Trophoblast cell (in vitro differentiated cells and primary cell): ENCODE measurements around the gene NT5C1B.

ENCODE experiments used
- DNase-seq, 2 donors: peaks; one replicate each; pipeline ENCODE4 v3.0.0-alpha.2; 2016
- H2AFZ ChIP-seq: 2 replicates; pipeline ENCODE4 v1.6.1; 2013; ENCODE audit warnings: low read length, moderate library complexity, mild to moderate bottlenecking; ENCODE audit not compliant: insufficient read depth, poor library complexity
- H2AK5ac ChIP-seq: 2 replicates; pipeline ENCODE4 v1.6.1; 2013; ENCODE audit warnings: mild to moderate bottlenecking, low read length
- H2BK120ac ChIP-seq: 2 replicates; pipeline ENCODE4 v1.6.1; 2013; ENCODE audit warnings: low read length, mild to moderate bottlenecking, moderate library complexity; ENCODE audit not compliant: insufficient read depth, poor library complexity
- H2BK12ac ChIP-seq: 2 replicates; pipeline ENCODE4 v1.6.1; 2013; ENCODE audit warnings: mild to moderate bottlenecking, low read length, moderate library complexity
- H2BK5ac ChIP-seq: 2 replicates; pipeline ENCODE4 v1.6.1; 2013; ENCODE audit warnings: low read length, low read depth, moderate library complexity, mild to moderate bottlenecking; ENCODE audit not compliant: poor library complexity
- H3K14ac ChIP-seq: 2 replicates; pipeline ENCODE4 v1.6.1; 2013; ENCODE audit warnings: mild to moderate bottlenecking, low read length
- H3K18ac ChIP-seq: 2 replicates; pipeline ENCODE4 v1.6.1; 2013; ENCODE audit warnings: mild to moderate bottlenecking, low read length
- H3K23ac ChIP-seq: 2 replicates; pipeline ENCODE4 v1.6.1; 2013; ENCODE audit warnings: low read length
- H3K27ac ChIP-seq: 2 replicates; pipeline ENCODE4 v1.5.1; 2013; ENCODE audit warnings: low read depth, mild to moderate bottlenecking, inconsistent platforms, low read length, moderate library complexity
- H3K27me3 ChIP-seq: 2 replicates; pipeline ENCODE4 v1.6.1; 2013; ENCODE audit warnings: inconsistent platforms, mild to moderate bottlenecking, low read length, moderate library complexity; ENCODE audit not compliant: insufficient read depth
- H3K36me3 ChIP-seq, 2 experiments: 1 replicate in 1 of 2; 2 replicates in 1 of 2; pipeline ENCODE4 v1.6.1; 2013; ENCODE audit warnings: low read length in 2 of 2, mild to moderate bottlenecking in 2 of 2, moderate library complexity in 1 of 2; ENCODE audit not compliant: insufficient read depth in 2 of 2, control insufficient read depth in 1 of 2
- H3K4ac ChIP-seq: 2 replicates; pipeline ENCODE4 v1.6.1; 2013; ENCODE audit warnings: low read depth, mild to moderate bottlenecking, low read length, moderate library complexity
- H3K4me1 ChIP-seq, 2 experiments: 1 replicate in 1 of 2; 2 replicates in 1 of 2; pipeline ENCODE4 v1.6.1; 2013; ENCODE audit warnings: low read length in 2 of 2, mild to moderate bottlenecking in 2 of 2, moderate library complexity in 1 of 2; ENCODE audit not compliant: insufficient read depth in 2 of 2, control insufficient read depth in 1 of 2
- H3K4me2 ChIP-seq: 2 replicates; pipeline ENCODE4 v1.6.1; 2013; ENCODE audit warnings: inconsistent platforms, mild to moderate bottlenecking, low read length, moderate library complexity
- H3K4me3 ChIP-seq: 2 replicates; pipeline ENCODE4 v1.5.1; 2013; ENCODE audit warnings: mild to moderate bottlenecking, low read depth, low read length, inconsistent platforms
- H3K79me1 ChIP-seq: one replicate; pipeline ENCODE4 v1.6.1; 2013; ENCODE audit warnings: low read length
- H3K79me2 ChIP-seq: 2 replicates; pipeline ENCODE4 v1.6.1; 2013; ENCODE audit warnings: low read length, mild to moderate bottlenecking; ENCODE audit not compliant: control insufficient read depth, insufficient read depth, poor library complexity
- H3K9ac ChIP-seq: 2 replicates; pipeline ENCODE4 v1.6.1; 2013; ENCODE audit warnings: mild to moderate bottlenecking, low read length
- H3K9me3 ChIP-seq: 2 replicates; pipeline ENCODE4 v1.6.1; 2013; ENCODE audit warnings: low read depth, mild to moderate bottlenecking, control low read depth, inconsistent platforms, low read length; ENCODE audit not compliant: insufficient read depth
- H4K12ac ChIP-seq: 2 replicates; pipeline ENCODE4 v1.6.1; 2013; ENCODE audit warnings: low read depth, mild to moderate bottlenecking, low read length, moderate library complexity
- H4K8ac ChIP-seq: 2 replicates; pipeline ENCODE4 v1.6.1; 2013; ENCODE audit warnings: low read depth, mild to moderate bottlenecking, low read length, moderate library complexity
- H4K91ac ChIP-seq: one replicate; pipeline ENCODE4 v1.6.1; 2013; ENCODE audit warnings: low read depth, mild to moderate bottlenecking, low read length, moderate library complexity
- WGBS: extraction: QIAGEN DNeasy Blood & Tissue Kit; methylation state at CpG from one replicate; pipeline ENCODE4 v1.1.7; 2013; ENCODE audit warnings: missing lambda C conversion rate; ENCODE audit not compliant: insufficient read length, insufficient coverage; ENCODE audit errors: extremely low coverage; 5-methylcytosine and 5-hydroxymethylcytosine counted together

NT5C1B gene

DNA sequence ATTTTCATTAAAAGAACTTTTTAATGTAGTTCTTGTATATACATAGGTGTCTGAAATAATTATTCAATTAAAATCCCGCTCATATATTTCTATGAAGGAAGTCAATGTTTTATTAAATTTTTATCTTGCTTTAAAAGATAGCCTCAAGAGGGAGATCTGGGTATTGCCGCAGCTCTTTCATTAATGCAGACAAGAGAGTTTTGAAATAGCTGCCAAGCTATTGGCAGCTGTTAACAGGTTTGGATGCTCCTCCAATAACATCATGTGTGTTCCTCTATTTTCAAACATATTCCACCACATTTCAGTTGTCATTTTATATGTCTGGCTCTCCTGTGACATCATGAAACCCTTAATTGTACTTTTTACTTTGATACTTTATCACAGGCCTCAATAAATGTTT lies 12.9 kb upstream of the NT5C1B start:
- Histone ChIP-seq H2BK5ac (no peak overlapping the region), H3K4me2 (no peak overlapping the region), H3K79me2 (no peaks in the 10 kb centered on the region), H3K14ac (no peak overlapping the region), H2BK12ac (no peak overlapping the region), H3K4me1 (no peaks in the 10 kb centered on the region), H3K79me1 (no peaks in the 10 kb centered on the region), H4K8ac (no peak overlapping the region), H3K27me3 (no peaks in the 10 kb centered on the region), H4K91ac (no peak overlapping the region), H3K4me3 (no peak overlapping the region), H3K27ac (no peak overlapping the region), H3K4ac (no peak overlapping the region), H4K12ac (no peak overlapping the region), H2AFZ (no peak overlapping the region), H3K9me3 (no peaks in the 10 kb centered on the region), H3K36me3 (no peaks in the 10 kb centered on the region), H3K18ac (no peak overlapping the region), H3K9ac (no peak overlapping the region), H2BK120ac (no peak overlapping the region), H3K23ac (no peak overlapping the region), H2AK5ac (no peak overlapping the region)
- DNase-seq = no peak
- no CpG with 5 or more reads among the region's 2 CpGs for WGBS

DNA sequence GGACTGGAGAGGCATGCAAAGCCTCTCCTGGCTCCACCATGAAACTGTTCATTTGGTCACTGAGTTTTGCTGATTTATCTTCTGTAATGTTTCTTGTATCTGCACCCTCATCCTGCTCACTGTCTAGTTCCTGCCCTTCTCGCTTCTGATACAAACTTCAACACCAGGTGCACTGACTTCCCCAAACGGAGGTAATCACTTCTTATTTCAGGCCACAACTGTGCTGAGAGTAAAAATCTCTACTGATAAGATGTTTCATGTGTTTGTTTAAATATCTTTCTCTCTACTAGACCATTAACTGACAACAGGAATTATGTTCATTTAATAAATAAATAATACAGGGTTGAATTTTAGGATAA lies 10.9 kb upstream of the NT5C1B start:
- no peak for DNase-seq
- Histone ChIP-seq H2AK5ac (no peak overlapping the region), H3K36me3 (no peaks in the 10 kb centered on the region), H3K4ac (no peak overlapping the region), H3K4me3 (no peak overlapping the region), H3K27ac (no peak overlapping the region), H4K8ac (no peak overlapping the region), H3K9me3 (no peaks in the 10 kb centered on the region), H3K23ac (no peak overlapping the region), H4K12ac (no peak overlapping the region), H2AFZ (no peak overlapping the region), H3K18ac (no peak overlapping the region), H3K9ac (no peak overlapping the region), H2BK12ac (no peak overlapping the region), H3K27me3 (no peaks in the 10 kb centered on the region), H3K79me1 (no peaks in the 10 kb centered on the region), H2BK120ac (no peak overlapping the region), H3K4me2 (no peak overlapping the region), H3K4me1 (no peaks in the 10 kb centered on the region), H4K91ac (no peak overlapping the region), H3K14ac (no peak overlapping the region), H3K79me2 (no peaks in the 10 kb centered on the region), H2BK5ac (no peak overlapping the region)
- no CpG with 5 or more reads among the region's 2 CpGs for WGBS

DNA sequence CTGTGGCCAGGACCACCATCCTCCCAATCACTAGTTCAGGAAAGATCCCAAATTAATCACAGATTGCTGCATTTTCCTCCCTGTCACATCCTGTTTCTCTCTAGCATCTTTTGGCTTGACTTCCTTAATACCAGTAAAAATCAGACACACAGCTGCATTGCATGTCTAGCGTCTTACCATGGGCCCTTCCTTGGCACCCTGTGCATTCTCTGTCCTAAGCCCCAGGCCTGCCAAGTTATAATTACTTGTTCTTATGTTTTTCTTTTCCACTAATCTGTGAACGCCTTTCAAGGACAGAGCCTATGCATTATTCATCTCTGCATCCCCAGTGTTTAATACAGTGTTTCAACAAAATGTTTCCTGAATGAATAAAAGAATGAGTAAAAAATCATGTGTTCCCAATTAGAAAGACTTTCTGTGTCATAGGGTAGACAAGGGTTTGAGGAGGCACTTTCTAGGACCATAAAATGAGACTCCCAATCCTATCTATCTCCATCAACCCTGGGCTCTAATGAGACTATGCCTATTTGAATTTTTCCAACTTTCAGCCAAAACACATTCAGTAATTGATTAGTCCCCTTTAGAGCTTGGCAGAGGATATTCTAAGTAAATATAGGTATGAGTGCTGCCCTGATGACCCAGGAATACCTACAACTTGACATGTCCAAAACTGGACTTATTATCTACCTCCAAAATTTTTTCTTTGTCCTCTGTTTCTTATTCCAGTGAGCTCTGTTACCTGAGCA lies 10.3 kb upstream of the NT5C1B start:
- no peak overlapping the region for H4K12ac ChIP-seq
- H3K4me2 ChIP-seq = no peak overlapping the region
- H2BK120ac ChIP-seq = no peak overlapping the region
- DNase-seq = no peak
- no peak overlapping the region for H3K4ac ChIP-seq
- no peak overlapping the region for H3K23ac ChIP-seq
- no peak overlapping the region for H2AK5ac ChIP-seq
- no peak overlapping the region for H4K8ac ChIP-seq
- no peaks in the 10 kb centered on the region for H3K79me2 ChIP-seq
- H3K27me3 ChIP-seq = no peaks in the 10 kb centered on the region
- no peak overlapping the region for H3K18ac ChIP-seq
- no CpG with 5 or more reads among the region's 2 CpGs for WGBS
- H3K4me3 ChIP-seq = no peak overlapping the region
- no peak overlapping the region for H4K91ac ChIP-seq
- H2BK5ac ChIP-seq = no peak overlapping the region
- H2BK12ac ChIP-seq = no peak overlapping the region
- H3K14ac ChIP-seq = no peak overlapping the region
- no peak overlapping the region for H3K27ac ChIP-seq
- no peaks in the 10 kb centered on the region for H3K79me1 ChIP-seq
- no peaks in the 10 kb centered on the region for H3K9me3 ChIP-seq
- no peaks in the 10 kb centered on the region for H3K36me3 ChIP-seq
- no peak overlapping the region for H2AFZ ChIP-seq
- H3K9ac ChIP-seq = no peak overlapping the region
- no peaks in the 10 kb centered on the region for H3K4me1 ChIP-seq

DNA sequence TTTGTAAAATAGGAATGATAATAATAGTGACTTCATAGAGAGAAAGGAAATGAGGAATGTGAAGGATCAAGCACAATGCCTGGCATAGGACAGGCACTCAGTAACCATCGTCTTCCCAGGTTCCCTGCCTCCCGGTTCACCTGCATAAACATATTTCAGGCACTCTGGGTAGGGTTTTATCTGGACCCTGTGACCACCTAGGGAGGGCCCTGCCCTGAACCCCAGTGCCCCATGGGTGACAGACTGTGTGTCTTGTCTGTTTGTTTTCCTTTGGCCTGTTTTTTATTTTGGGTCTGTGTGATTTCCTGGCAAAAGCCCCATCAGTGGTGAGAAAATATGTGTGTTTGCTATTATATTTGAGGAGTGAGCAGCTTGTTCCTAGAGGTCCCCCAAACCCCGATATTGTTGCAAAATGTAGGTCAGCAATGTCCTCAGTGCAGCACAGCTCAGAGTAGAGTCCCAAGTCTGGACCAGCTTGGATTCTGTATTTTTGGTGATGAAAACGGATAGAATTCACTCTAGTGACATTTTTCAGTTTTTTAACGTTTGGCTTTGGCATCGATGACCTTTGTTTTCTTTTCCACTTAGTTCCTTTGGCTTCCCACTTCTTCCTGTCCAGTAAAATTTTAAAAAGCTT lies 9.6 kb upstream of the NT5C1B start:
- no peak overlapping the region for H3K4me2 ChIP-seq
- H2AFZ ChIP-seq = no peak overlapping the region
- H4K8ac ChIP-seq = no peak overlapping the region
- no peaks in the 10 kb centered on the region for H3K9me3 ChIP-seq
- H2BK120ac ChIP-seq = no peak overlapping the region
- no peak overlapping the region for H2BK12ac ChIP-seq
- H3K4ac ChIP-seq = no peak overlapping the region
- H3K9ac ChIP-seq = no peak overlapping the region
- H3K36me3 ChIP-seq = no peaks in the 10 kb centered on the region
- no peak for DNase-seq
- H4K12ac ChIP-seq = no peak overlapping the region
- no peak overlapping the region for H2BK5ac ChIP-seq
- H3K79me2 ChIP-seq = no peaks in the 10 kb centered on the region
- no peaks in the 10 kb centered on the region for H3K4me1 ChIP-seq
- no peak overlapping the region for H3K23ac ChIP-seq
- H4K91ac ChIP-seq = no peak overlapping the region
- H3K4me3 ChIP-seq = no peak overlapping the region
- no peak overlapping the region for H3K14ac ChIP-seq
- WGBS = no CpG with 5 or more reads among the region's 6 CpGs
- no peaks in the 10 kb centered on the region for H3K27me3 ChIP-seq
- H3K18ac ChIP-seq = no peak overlapping the region
- H3K27ac ChIP-seq = no peak overlapping the region
- H2AK5ac ChIP-seq = no peak overlapping the region
- no peaks in the 10 kb centered on the region for H3K79me1 ChIP-seq
